OCI-LY7 (cell line): ENCODE results near the gene STX18. TPM values are rescaled to one million over a fixed set of nuclear protein-coding genes. Genes with fewer than 3 reads are reported as not detected.

Experiments used
- BruUV-seq: library from RNA; stranded (reverse); fragments of 400-500 nt; replicated peaks from 2 replicates; lab custom pipeline; 2021; lab: Mats Ljungman, UMichigan
- CTCF ChIA-PET: fragments of 300-600 bp; sonication (Branson Sonifier 250); formaldehyde crosslinking; loops from one replicate; lab custom pipeline; 2022; ENCODE audit warnings: antibody characterized with exemption; ENCODE audit not compliant: unreplicated experiment; lab: Charles Lee
- POLR2A ChIA-PET: fragments of 300-600 bp; sonication (Branson Sonifier 250); formaldehyde crosslinking; loops from one replicate; lab custom pipeline; 2022; ENCODE audit warnings: antibody characterized with exemption; lab: Charles Lee
- DNase-seq: peaks from one replicate; pipeline ENCODE4 v3.0.0-alpha.2; 2015; ENCODE audit warnings: low spot score
- H2AFZ ChIP-seq: fragments of 200-600 bp; sonication (generic), shearing (Covaris generic); 2 replicates; pipeline ENCODE4 v1.6.1; 2014; ENCODE audit warnings: mild to moderate bottlenecking, antibody characterized with exemption, low read length, moderate library complexity
- H3K27ac ChIP-seq: fragments of 200-600 bp; sonication (generic); 2 replicates; pipeline ENCODE4 v1.5.1; 2014; ENCODE audit warnings: mixed run types, low read depth, mild to moderate bottlenecking, moderate library complexity, low read length, inconsistent platforms; ENCODE audit not compliant: poor library complexity, severe bottlenecking
- H3K36me3 ChIP-seq: fragments of 200-600 bp; sonication (generic); 2 replicates; pipeline ENCODE4 v1.6.1; 2014; ENCODE audit warnings: mild to moderate bottlenecking, antibody characterized with exemption, low read length, moderate library complexity, mixed read lengths; ENCODE audit not compliant: insufficient read depth
- H3K4me1 ChIP-seq: fragments of 200-600 bp; sonication (generic); 2 replicates; pipeline ENCODE4 v1.5.1; 2014; ENCODE audit warnings: mild to moderate bottlenecking, low read length; ENCODE audit not compliant: insufficient read depth, poor library complexity, severe bottlenecking
- H3K4me2 ChIP-seq: fragments of 200-600 bp; sonication (generic); 2 replicates; pipeline ENCODE4 v1.6.1; 2014; ENCODE audit warnings: mild to moderate bottlenecking, low read length
- H3K4me3 ChIP-seq: fragments of 200-600 bp; sonication (generic); 2 replicates; pipeline ENCODE4 v1.5.1; 2014; ENCODE audit warnings: mild to moderate bottlenecking, low read depth, low read length; ENCODE audit not compliant: poor library complexity, severe bottlenecking
- H3K79me2 ChIP-seq: fragments of 200-600 bp; sonication (generic); 2 replicates; pipeline ENCODE4 v1.6.1; 2016; ENCODE audit warnings: low read depth, mild to moderate bottlenecking, low read length, moderate library complexity, mixed read lengths; ENCODE audit not compliant: insufficient read depth
- H3K9me2 ChIP-seq: fragments of 200-600 bp; sonication (generic); 2 replicates; pipeline ENCODE4 v1.6.1; 2016; ENCODE audit warnings: mild to moderate bottlenecking, low read length, mixed read lengths; ENCODE audit not compliant: insufficient read depth
- H3K9me3 ChIP-seq: fragments of 200-600 bp; sonication (generic); 2 replicates; pipeline ENCODE4 v1.6.1; 2014; ENCODE audit warnings: mild to moderate bottlenecking, mixed run types, low read length, mixed read lengths
- H4K20me1 ChIP-seq: fragments of 200-600 bp; sonication (generic); 2 replicates; pipeline ENCODE4 v1.6.1; 2014; ENCODE audit warnings: mild to moderate bottlenecking, antibody characterized with exemption, low read length, moderate library complexity, mixed read lengths; ENCODE audit not compliant: insufficient read depth
- EZH2phosphoT487 ChIP-seq: fragments of 200-600 bp; sonication (generic); IDR thresholded peaks from 2 replicates; pipeline ENCODE4 v1.6.1; 2018; ENCODE audit warnings: low read depth, borderline replicate concordance, mild to moderate bottlenecking, mixed run types, antibody characterized with exemption, low read length, moderate library complexity, mixed read lengths
- intact Hi-C: fragments of 100-400 bp; cut with micrococcal nuclease; formaldehyde crosslinking; loops from one replicate; pipeline ENCODE4 v1.10.0; 2022; ENCODE audit not compliant: unreplicated experiment
- total RNA-seq, 2 experiments: library from RNA; depleted of rRNA in 1 of 2; stranded (reverse); fragments of >200 nt in 1 of 2; shearing (Covaris generic) in 1 of 2; gene quantifications; 2 replicates each; pipeline ENCODE4 v1.2.3, GENCODE V29; 2014 to 2022
- TF ChIP-seq, protein P1 (sequence below): fragments of 200-600 bp; sonication (generic); conservative IDR thresholded peaks from 2 replicates; pipeline ENCODE4 v1.5.1; 2014; ENCODE audit warnings: mild to moderate bottlenecking, antibody characterized with exemption, low read length, moderate library complexity, mixed read lengths

Gene STX18
- total RNA-seq, 2 experiments from 2014 or later: 30.6 to 35.2 TPM

DNA sequence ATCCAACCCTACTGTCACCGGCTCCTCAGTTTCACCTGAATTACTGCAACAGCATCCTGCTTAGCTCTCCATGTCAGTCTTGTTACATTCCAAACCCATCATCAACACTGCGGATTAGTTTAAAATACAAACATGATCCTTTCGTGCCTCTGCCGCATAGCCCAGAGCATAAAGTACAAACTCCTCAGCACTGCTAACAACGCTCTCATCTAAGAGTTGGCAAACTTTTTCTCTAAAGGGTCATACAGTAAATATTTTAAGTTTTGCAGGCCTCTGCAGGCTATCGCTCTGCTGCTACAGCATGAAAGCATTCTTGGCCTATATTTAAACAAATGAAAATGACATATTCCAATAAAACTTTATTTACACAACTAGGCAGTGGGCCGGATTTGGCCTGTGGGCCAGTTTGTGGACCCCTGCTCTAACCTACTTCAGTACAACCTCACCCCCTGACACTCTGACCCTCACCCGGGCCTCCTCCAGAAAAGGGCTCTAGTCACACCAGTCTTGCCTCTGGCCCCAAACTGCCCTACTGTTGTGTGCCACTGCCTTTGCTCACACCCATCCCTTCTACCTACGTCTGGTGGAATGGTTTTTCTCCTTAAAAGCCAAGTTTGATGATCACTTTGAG lies 7.2 kb downstream of the STX18 start:
- H3K9me3 ChIP-seq: no peaks in the 10 kb centered on the region
- no peak overlapping the region for H2AFZ ChIP-seq
- ChIA-PET POLR2A (no interaction called here), CTCF (no interaction called here)
- H3K4me1 ChIP-seq: peaks cover 6% of the 10 kb centered on the region
- H3K4me2 ChIP-seq: no peak overlapping the region
- H3K9me2 ChIP-seq: no peaks in the 10 kb centered on the region
- no TSS peak for BruUV-seq
- H3K79me2 ChIP-seq: peaks cover 60% of the 10 kb centered on the region; the same call in 1 of the 2 replicates
- TF ChIP-seq, protein P1, sequence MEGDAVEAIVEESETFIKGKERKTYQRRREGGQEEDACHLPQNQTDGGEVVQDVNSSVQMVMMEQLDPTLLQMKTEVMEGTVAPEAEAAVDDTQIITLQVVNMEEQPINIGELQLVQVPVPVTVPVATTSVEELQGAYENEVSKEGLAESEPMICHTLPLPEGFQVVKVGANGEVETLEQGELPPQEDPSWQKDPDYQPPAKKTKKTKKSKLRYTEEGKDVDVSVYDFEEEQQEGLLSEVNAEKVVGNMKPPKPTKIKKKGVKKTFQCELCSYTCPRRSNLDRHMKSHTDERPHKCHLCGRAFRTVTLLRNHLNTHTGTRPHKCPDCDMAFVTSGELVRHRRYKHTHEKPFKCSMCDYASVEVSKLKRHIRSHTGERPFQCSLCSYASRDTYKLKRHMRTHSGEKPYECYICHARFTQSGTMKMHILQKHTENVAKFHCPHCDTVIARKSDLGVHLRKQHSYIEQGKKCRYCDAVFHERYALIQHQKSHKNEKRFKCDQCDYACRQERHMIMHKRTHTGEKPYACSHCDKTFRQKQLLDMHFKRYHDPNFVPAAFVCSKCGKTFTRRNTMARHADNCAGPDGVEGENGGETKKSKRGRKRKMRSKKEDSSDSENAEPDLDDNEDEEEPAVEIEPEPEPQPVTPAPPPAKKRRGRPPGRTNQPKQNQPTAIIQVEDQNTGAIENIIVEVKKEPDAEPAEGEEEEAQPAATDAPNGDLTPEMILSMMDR: no peak
- TF ChIP-seq EZH2phosphoT487: no peak
- no peak overlapping the region for H3K27ac ChIP-seq
- peaks cover 18% of the 10 kb centered on the region; the same call in 1 of the 2 replicates for H4K20me1 ChIP-seq
- no peaks in the 10 kb centered on the region for H3K36me3 ChIP-seq
- H3K4me3 ChIP-seq: no peak overlapping the region
- intact Hi-C loops: no loop called here
- DNase-seq: no peak

DNA sequence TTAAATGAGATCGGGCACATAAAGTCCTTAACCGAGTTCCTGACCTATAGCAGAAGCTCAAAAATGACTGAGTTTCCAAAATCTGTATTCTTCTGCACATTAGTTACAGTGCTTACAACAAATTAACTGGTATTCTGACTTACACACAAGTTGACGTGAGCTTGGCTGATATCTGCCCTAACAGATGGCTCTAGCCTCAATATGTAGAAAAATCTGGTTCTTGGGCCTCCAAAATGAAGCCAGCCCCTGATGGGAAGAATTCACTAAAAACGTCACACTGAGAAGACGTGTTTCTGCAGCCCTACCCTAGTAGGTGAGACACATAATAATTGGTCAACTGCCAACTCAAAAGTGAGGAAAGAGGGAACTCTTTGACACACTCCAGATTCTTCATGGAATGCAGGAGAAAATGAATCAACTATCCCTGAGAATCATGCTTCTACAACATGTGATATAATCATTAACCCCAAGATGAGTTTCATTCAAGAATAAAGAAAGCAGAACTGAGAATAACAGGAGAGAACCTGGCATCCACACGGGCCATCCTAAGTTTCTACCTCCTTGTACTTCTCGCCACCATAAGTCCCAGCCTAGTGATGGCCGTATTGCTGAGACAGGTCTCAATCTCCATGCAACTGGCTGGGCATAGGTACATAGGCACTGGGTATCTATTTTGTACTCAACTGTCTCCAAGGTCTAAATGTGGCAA lies 8.2 kb downstream of the STX18 start:
- H3K9me3 ChIP-seq: no peaks in the 10 kb centered on the region
- BruUV-seq: no TSS peak
- intact Hi-C loops: no loop called here
- POLR2A ChIA-PET: interaction anchor here (0.7 to 2.0 kb wide), 2 partner anchors 9 kb away, joined by 3 to 13 read pairs; partner anchors contain the start of gene STX18
- peaks cover 50% of the 10 kb centered on the region; the same call in 1 of the 2 replicates for H3K79me2 ChIP-seq
- H2AFZ ChIP-seq: no peak overlapping the region
- no peak overlapping the region for H3K4me2 ChIP-seq
- H3K4me1 ChIP-seq: no peaks in the 10 kb centered on the region
- no peak for DNase-seq
- CTCF ChIA-PET: no interaction called here
- no peak overlapping the region for H3K4me3 ChIP-seq
- H3K9me2 ChIP-seq: no peaks in the 10 kb centered on the region
- H3K27ac ChIP-seq: no peak overlapping the region
- peaks cover 10% of the 10 kb centered on the region; the same call in 1 of the 2 replicates for H4K20me1 ChIP-seq
- H3K36me3 ChIP-seq: no peaks in the 10 kb centered on the region
- TF ChIP-seq, protein P1: no peak
- no peak for TF ChIP-seq EZH2phosphoT487
